MM.1S (cell line): Measurements from ENCODE around the gene MIGA1.

Source experiments
- DNase-seq: peaks from one replicate; pipeline ENCODE4 v3.0.0-alpha.2; 2015
- H2AFZ ChIP-seq: fragments of 300-600 bp; sonication (generic); 2 replicates; pipeline ENCODE4 v1.6.0; 2016; ENCODE audit warnings: antibody characterized with exemption, low read length
- H3F3A ChIP-seq: fragments of 300-600 bp; sonication (generic); 2 replicates; pipeline ENCODE4 v1.6.1; 2016; ENCODE audit warnings: mild to moderate bottlenecking, antibody characterized with exemption, low read length, moderate library complexity, mixed read lengths; ENCODE audit not compliant: insufficient read depth
- H3K27ac ChIP-seq: fragments of 300-600 bp; sonication (generic); 2 replicates; pipeline ENCODE4 v1.5.1; 2016; ENCODE audit warnings: mild to moderate bottlenecking, low read length
- H3K27me3 ChIP-seq: fragments of 300-600 bp; sonication (generic); replicated peaks from 2 replicates; pipeline ENCODE4 v1.6.0; 2016; ENCODE audit warnings: low read length; ENCODE audit not compliant: insufficient read depth
- H3K36me3 ChIP-seq: fragments of 300-600 bp; sonication (generic); replicated peaks from 2 replicates; pipeline ENCODE4 v1.6.1; 2016; ENCODE audit warnings: mild to moderate bottlenecking, low read length, mixed read lengths; ENCODE audit not compliant: insufficient read depth
- H3K4me1 ChIP-seq: fragments of 300-600 bp; sonication (generic); 2 replicates; pipeline ENCODE4 v1.6.1; 2016; ENCODE audit warnings: low read length, mixed read lengths
- H3K4me2 ChIP-seq: fragments of 300-600 bp; sonication (generic); 2 replicates; pipeline ENCODE4 v1.6.0; 2016; ENCODE audit warnings: low read depth, low read length
- H3K4me3 ChIP-seq: fragments of 300-600 bp; sonication (generic); 2 replicates; pipeline ENCODE4 v1.5.1; 2016; ENCODE audit warnings: low read length, mixed read lengths
- H3K79me2 ChIP-seq: fragments of 300-600 bp; sonication (generic); 2 replicates; pipeline ENCODE4 v1.6.1; 2016; ENCODE audit warnings: mixed run types, low read length, mixed read lengths
- H3K9ac ChIP-seq: fragments of 300-600 bp; sonication (generic); 2 replicates; pipeline ENCODE4 v1.6.1; 2016; ENCODE audit warnings: low read length, mixed read lengths
- H3K9me2 ChIP-seq: fragments of 300-600 bp; sonication (generic); replicated peaks from 2 replicates; pipeline ENCODE4 v1.6.1; 2016; ENCODE audit warnings: mild to moderate bottlenecking, low read length, mixed read lengths; ENCODE audit not compliant: insufficient read depth
- H3K9me3 ChIP-seq: fragments of 300-600 bp; sonication (generic); replicated peaks from 2 replicates; pipeline ENCODE4 v1.6.1; 2016; ENCODE audit warnings: mild to moderate bottlenecking, low read length, mixed read lengths; ENCODE audit not compliant: insufficient read depth
- H4K20me1 ChIP-seq: fragments of 300-600 bp; sonication (generic); 2 replicates; pipeline ENCODE4 v1.6.1; 2016; ENCODE audit warnings: mild to moderate bottlenecking, low read length, moderate library complexity, mixed read lengths; ENCODE audit not compliant: insufficient read depth
- CTCF ChIP-seq: fragments of 300-600 bp; sonication (generic); IDR thresholded peaks from 2 replicates; pipeline ENCODE4 v1.5.1; 2016; ENCODE audit warnings: antibody characterized with exemption, low read length, mixed read lengths
- EZH2 ChIP-seq: fragments of 300-600 bp; sonication (generic); optimal IDR thresholded peaks from 2 replicates; pipeline ENCODE3; 2017; ENCODE audit warnings: low read depth, mild to moderate bottlenecking, antibody characterized with exemption, low read length, mixed read lengths
- EZH2phosphoT487 ChIP-seq: fragments of 300-600 bp; sonication (generic); IDR thresholded peaks from 2 replicates; pipeline ENCODE4 v1.6.1; 2018; ENCODE audit warnings: antibody characterized with exemption, low read length

MIGA1 gene

GRCh38 chr1:77926561-77927357 is 147.3 kb downstream of the MIGA1 start:
- no peak overlapping the region for H3K4me3 ChIP-seq
- H3K79me2 ChIP-seq, result no peaks in the 10 kb centered on the region
- H2AFZ ChIP-seq, result no peak overlapping the region
- no peaks in the 10 kb centered on the region for H3K9me3 ChIP-seq
- H3K4me1 ChIP-seq, result no peaks in the 10 kb centered on the region
- peak; percentile 33 for DNase-seq
- peaks cover 5% of the 10 kb centered on the region; the same call in 1 of the 2 replicates for H3K27me3 ChIP-seq
- no peaks in the 10 kb centered on the region for H4K20me1 ChIP-seq
- H3K9ac ChIP-seq, result no peak overlapping the region
- 0 out of 2 replicates have a peak, but pooled peaks cover 3% of the 10 kb centered on the region for H3F3A ChIP-seq
- TF ChIP-seq CTCF, result no peak
- no peak for TF ChIP-seq EZH2phosphoT487
- no peak for TF ChIP-seq EZH2
- no peaks in the 10 kb centered on the region for H3K9me2 ChIP-seq
- H3K27ac ChIP-seq, result no peak overlapping the region
- no peak overlapping the region for H3K4me2 ChIP-seq
- H3K36me3 ChIP-seq, result no peaks in the 10 kb centered on the region

GRCh38 chr1:77927414-77927813 is 148.0 kb downstream of the MIGA1 start:
- Histone ChIP-seq H3K9ac (no peak overlapping the region), H3K9me3 (no peaks in the 10 kb centered on the region), H3F3A (0 out of 2 replicates have a peak, but pooled peaks cover 3% of the 10 kb centered on the region), H3K9me2 (no peaks in the 10 kb centered on the region), H3K79me2 (no peaks in the 10 kb centered on the region), H3K27me3 (peaks cover 5% of the 10 kb centered on the region; the same call in 1 of the 2 replicates), H4K20me1 (no peaks in the 10 kb centered on the region), H3K27ac (no peak overlapping the region), H3K4me3 (no peak overlapping the region), H3K36me3 (no peaks in the 10 kb centered on the region), H3K4me2 (no peak overlapping the region), H2AFZ (no peak overlapping the region), H3K4me1 (no peaks in the 10 kb centered on the region)
- no peak for DNase-seq
- no peak for TF ChIP-seq EZH2phosphoT487
- no peak for TF ChIP-seq EZH2
